HFFc6 (cell line): ENCODE measurements around the gene NEMP2. TPM values are rescaled to one million over a fixed set of nuclear protein-coding genes. Genes with fewer than 3 reads are reported as not detected.

ENCODE experiments used
- DNase-seq: peaks from one replicate; pipeline ENCODE4 v3.0.0-alpha.2; 2018
- H3K27ac Mint-ChIP-seq: 2 replicates; pipeline ENCODE4 v1.8.0; 2020; ENCODE audit warnings: mild to moderate bottlenecking, mixed read lengths
- H3K27me3 Mint-ChIP-seq: 2 replicates; pipeline ENCODE4 v1.8.0; 2021; ENCODE audit warnings: mild to moderate bottlenecking, moderate library complexity, mixed read lengths; ENCODE audit not compliant: insufficient read depth
- H3K36me3 Mint-ChIP-seq: 2 replicates; pipeline ENCODE4 v1.8.0; 2021; ENCODE audit warnings: low read depth, mixed read lengths
- H3K4me1 Mint-ChIP-seq: 2 replicates; pipeline ENCODE4 v1.8.0; 2020; ENCODE audit warnings: low read depth, mixed read lengths
- H3K4me3 Mint-ChIP-seq: 2 replicates; pipeline ENCODE4 v1.8.0; 2020; ENCODE audit warnings: mild to moderate bottlenecking, moderate library complexity, mixed read lengths
- H3K9me3 Mint-ChIP-seq: 2 replicates; pipeline ENCODE4 v1.8.0; 2020; ENCODE audit warnings: mild to moderate bottlenecking, mixed read lengths
- total RNA-seq, 6 experiments: library from RNA; stranded (reverse); fragmentation: NEBNext Ultra II Directional; extraction: Animal tissue kit (Norgen Biotek cat#: 25700); gene quantifications; 2 replicates in 1 of 6; 3 replicates in 5 of 6; pipeline ENCODE4 v1.2.3, GENCODE V29; 2021
- TF ChIP-seq, protein P1 (sequence below): fragments of 200-600 bp; sonication (generic); IDR thresholded peaks from 2 replicates; pipeline ENCODE4 v1.5.0; 2021; ENCODE audit warnings: antibody characterized with exemption, mild to moderate bottlenecking

NEMP2 gene
- total RNA-seq, 6 experiments from 2014 or later = 1.5 to 7.4 (median 6.5) TPM

DNA sequence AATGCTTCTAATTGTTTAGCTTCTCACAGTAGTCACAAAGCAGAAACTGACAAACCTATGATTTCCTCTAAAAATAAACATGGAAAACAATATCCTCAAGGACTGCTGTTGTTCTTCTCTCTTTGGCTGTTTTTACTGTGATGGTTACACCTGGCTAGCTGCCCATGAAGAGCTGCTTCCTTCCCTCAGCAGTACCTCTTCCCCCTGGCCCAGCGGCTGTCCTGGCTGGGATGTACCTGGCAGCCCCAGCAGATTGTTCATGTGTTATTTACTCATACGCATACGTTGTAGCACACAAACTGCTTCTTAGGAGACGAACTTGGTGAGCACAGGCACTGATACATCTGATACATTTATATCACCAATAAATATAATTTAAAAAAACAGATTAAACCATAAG is 27.4 kb downstream of the NEMP2 start:
- TF ChIP-seq, protein P1, sequence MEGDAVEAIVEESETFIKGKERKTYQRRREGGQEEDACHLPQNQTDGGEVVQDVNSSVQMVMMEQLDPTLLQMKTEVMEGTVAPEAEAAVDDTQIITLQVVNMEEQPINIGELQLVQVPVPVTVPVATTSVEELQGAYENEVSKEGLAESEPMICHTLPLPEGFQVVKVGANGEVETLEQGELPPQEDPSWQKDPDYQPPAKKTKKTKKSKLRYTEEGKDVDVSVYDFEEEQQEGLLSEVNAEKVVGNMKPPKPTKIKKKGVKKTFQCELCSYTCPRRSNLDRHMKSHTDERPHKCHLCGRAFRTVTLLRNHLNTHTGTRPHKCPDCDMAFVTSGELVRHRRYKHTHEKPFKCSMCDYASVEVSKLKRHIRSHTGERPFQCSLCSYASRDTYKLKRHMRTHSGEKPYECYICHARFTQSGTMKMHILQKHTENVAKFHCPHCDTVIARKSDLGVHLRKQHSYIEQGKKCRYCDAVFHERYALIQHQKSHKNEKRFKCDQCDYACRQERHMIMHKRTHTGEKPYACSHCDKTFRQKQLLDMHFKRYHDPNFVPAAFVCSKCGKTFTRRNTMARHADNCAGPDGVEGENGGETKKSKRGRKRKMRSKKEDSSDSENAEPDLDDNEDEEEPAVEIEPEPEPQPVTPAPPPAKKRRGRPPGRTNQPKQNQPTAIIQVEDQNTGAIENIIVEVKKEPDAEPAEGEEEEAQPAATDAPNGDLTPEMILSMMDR = no peak
- DNase-seq = no peak
- H3K36me3 Mint-ChIP-seq = no peaks in the 10 kb centered on the region
- H3K4me3 Mint-ChIP-seq = no peak overlapping the region
- H3K4me1 Mint-ChIP-seq = peaks cover 4% of the 10 kb centered on the region; the same call in 1 of the 2 replicates
- H3K27ac Mint-ChIP-seq = no peak overlapping the region
- no peaks in the 10 kb centered on the region; the same call in 1 of the 2 replicates for H3K27me3 Mint-ChIP-seq
- H3K9me3 Mint-ChIP-seq = no peaks in the 10 kb centered on the region

GRCh38 chr2:190506666-190507065 is 27.9 kb downstream of the NEMP2 start:
- Mint-ChIP-seq H3K27me3 (no peaks in the 10 kb centered on the region; the same call in 1 of the 2 replicates), H3K4me3 (no peak overlapping the region), H3K36me3 (no peaks in the 10 kb centered on the region), H3K27ac (no peak overlapping the region), H3K9me3 (no peaks in the 10 kb centered on the region), H3K4me1 (peaks cover 9% of the 10 kb centered on the region; the same call in 1 of the 2 replicates)
- no peak for DNase-seq
- TF ChIP-seq, protein P1 = no peak

DNA sequence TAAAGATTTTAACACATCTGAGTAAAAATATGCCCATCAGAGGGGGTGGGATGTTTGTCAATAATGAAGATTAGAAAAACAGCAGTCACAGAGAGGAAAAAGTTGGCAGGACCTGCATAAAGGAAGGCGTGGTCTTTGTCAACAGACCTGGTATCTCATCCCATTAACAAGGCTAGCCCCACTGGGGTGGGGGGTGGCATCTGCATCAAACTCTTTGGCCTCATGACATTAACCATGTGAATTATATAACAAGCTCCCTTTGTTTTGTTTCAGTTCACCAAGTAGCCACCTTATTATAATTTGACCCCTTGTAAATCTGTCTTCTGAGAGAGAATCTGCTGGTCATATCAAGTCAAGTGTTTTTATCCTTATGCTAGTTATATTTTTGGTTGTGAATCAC is 28.8 kb downstream of the NEMP2 start:
- TF ChIP-seq, protein P1 = no peak
- H3K36me3 Mint-ChIP-seq = no peaks in the 10 kb centered on the region
- no peaks in the 10 kb centered on the region; the same call in 1 of the 2 replicates for H3K27me3 Mint-ChIP-seq
- H3K4me3 Mint-ChIP-seq = no peak overlapping the region
- no peak for DNase-seq
- peaks cover 17% of the 10 kb centered on the region for H3K4me1 Mint-ChIP-seq
- H3K9me3 Mint-ChIP-seq = no peaks in the 10 kb centered on the region
- H3K27ac Mint-ChIP-seq = no peak overlapping the region

- Mint-ChIP-seq H3K27ac (no peak overlapping the region), H3K4me3 (no peak overlapping the region), H3K36me3 (no peaks in the 10 kb centered on the region), H3K9me3 (no peaks in the 10 kb centered on the region), H3K4me1 (peaks cover 17% of the 10 kb centered on the region), H3K27me3 (no peaks in the 10 kb centered on the region; the same call in 1 of the 2 replicates)
- TF ChIP-seq, protein P1 = no peak
- no peak for DNase-seq
Observed at GRCh38 chr2:190504912-190505311, 29.6 kb downstream of the NEMP2 start.

DNA sequence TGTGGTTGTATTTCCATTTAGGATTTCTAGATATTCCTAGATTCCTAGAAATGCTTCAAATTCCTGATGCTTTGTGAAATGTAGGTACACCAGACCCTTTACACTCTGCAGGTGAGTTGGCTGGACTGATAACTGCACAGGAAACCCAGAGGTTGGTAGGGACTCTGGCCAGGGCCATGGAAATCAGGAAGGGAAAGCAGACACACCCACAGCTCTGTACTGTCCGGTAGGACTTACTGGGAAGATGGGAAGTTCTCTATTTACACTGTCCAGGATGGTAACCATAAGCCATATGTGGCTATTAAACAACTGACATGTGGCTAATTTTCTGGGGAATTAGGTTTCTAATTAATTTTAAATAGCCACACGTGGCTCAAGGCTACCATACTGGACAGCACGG is 31.4 kb downstream of the NEMP2 start:
- Mint-ChIP-seq H3K9me3 (no peaks in the 10 kb centered on the region), H3K4me3 (no peak overlapping the region), H3K27ac (no peak overlapping the region), H3K27me3 (no peaks in the 10 kb centered on the region; the same call in 1 of the 2 replicates), H3K36me3 (no peaks in the 10 kb centered on the region), H3K4me1 (peaks cover 17% of the 10 kb centered on the region)
- TF ChIP-seq, protein P1 = no peak
- no peak for DNase-seq
